ENCODE results near the gene PRKAR2B.

The PRKAR2B gene

DNA sequence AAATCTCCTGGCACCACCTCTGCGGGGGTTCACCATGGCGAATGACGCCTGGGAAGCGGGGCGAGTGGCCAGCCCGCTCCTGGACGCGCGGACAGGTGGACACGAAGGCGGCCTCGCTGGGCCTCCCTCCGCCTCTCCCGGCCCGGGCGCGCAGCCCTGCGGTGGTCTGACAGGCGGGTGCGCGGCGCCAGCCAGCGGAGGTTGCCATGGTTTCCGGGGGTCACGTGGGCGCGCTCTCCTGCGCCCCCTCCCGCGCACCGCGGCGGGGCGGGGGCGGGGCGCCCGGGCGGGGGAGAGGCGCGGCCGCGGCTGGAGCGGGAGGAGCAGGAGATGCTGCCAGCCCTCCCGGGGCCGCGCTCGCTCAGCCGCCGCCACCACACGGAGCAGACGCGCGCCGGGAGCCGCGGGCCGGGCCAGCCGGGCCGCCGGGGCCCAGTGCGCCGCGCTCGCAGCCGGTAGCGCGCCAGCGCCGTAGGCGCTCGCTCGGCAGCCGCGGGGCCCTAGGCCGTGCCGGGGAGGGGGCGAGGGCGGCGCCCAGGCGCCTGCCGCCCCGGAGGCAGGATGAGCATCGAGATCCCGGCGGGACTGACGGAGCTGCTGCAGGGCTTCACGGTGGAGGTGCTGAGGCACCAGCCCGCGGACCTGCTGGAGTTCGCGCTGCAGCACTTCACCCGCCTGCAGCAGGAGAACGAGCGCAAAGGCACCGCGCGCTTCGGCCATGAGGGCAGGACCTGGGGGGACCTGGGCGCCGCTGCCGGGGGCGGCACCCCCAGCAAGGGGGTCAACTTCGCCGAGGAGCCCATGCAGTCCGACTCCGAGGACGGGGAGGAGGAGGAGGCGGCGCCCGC is at the start of gene PRKAR2B:
Gene PRKAR2B, plus strand, starts transcription at position 359 of the 848 bp plus-strand sequence. Its CDS starts 203 bp downstream, at position 562.
- peak; percentile 59 for DNase-seq

GRCh38 chr7:106994833-106995232 is 49.7 kb upstream of the PRKAR2B start:
- DNase-seq: no peak

DNA sequence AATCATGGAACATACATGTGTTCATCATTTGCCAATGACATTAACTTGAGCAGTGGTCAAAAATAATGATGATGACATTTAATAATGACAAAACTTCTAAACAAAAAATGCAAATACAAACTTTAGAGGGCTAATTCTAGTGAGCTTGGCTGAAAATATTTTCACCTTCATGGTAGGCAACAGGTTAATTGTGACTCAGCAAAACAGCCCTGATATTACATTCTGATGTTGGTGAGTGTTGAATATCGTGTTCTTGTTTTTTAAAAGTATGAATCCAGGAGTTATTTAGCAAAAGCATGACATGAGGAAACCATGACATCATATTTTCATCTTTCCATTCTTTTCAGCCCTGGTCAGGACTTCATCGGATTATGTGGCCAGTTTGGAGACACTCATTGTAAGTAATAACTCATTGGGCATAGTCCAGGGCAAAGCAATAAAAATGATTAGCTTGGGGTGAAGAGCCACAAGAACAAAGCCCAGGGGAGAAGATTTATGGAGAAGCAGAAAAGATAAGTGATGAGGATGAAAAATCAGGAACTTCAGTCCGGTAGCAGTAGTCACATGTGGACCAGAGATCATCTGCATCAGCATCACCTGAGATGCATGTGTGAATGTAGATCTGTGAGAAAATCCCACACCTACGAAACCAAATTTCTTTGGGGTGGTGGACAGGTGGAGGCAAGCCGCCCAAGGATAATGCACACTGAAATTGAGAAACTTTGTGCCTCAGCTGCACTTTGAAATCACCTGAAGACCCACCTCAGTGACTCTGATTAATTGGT is 46.8 kb upstream of the PRKAR2B start:
- DNase-seq: no peak

DNA sequence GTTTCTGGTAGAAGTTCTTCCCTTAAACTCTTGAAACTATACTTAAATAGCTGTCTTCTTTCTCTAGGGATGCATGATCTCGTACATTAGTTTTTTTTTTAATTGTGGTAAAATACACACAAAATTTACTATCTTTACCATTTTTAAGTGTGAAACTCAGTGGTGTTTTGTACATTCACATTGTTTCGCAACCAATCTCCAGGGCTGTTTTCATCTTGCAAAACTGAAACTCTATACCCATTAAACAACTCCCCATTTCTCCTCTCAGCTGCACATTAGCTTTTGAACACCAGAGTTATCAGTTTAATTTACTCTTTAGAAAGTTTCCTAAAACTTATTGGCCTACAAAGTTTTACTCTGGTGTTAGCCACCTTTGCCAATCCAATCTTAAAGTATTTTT is 45.5 kb upstream of the PRKAR2B start:
- DNase-seq: no peak

DNA sequence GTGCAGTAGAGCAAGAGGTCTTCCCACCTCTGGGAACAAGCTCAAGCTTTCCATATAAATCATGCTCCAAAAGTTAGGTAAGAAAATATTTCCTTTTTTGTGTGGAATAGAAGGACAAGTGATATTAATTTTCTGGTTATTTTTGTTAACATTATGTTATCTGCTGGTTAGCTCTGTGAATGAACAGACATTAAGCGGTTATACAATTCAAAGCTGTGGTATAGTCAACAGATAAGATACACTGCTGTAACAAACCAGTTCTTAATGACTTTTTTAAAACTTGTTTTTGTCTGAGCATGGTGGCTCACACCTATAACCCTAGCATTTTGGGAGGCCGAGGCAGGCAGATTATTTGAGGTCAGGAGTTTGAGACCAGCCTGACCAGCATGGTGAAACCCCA is 43.0 kb upstream of the PRKAR2B start:
- no peak for DNase-seq

- no peak for DNase-seq
These were observed 42.4 kb upstream of the PRKAR2B start for GRCh38 chr7:107002126-107002525.

DNA sequence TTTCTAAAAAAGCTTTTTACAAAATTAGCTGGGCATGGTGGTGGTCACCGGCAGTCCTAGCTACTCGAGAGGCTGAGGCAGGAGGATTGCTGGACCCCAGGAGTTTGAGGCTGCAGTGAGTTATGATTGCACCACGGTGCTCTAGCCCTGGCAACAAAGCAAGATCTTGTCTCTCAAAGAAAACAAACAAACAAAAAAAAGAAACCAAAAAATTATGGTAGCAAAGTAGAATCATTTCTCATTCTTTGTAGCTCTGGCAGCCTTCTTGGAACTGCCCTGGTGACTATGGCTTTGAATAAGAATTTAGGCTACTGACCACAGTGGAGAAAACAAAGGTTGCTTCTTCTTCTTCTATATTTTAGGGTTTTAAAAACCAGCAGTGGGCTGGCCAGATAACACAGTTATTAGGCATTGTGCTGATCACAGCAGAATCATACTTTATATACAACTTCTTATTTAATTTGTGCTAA is 41.9 kb upstream of the PRKAR2B start:
- no peak for DNase-seq

DNA sequence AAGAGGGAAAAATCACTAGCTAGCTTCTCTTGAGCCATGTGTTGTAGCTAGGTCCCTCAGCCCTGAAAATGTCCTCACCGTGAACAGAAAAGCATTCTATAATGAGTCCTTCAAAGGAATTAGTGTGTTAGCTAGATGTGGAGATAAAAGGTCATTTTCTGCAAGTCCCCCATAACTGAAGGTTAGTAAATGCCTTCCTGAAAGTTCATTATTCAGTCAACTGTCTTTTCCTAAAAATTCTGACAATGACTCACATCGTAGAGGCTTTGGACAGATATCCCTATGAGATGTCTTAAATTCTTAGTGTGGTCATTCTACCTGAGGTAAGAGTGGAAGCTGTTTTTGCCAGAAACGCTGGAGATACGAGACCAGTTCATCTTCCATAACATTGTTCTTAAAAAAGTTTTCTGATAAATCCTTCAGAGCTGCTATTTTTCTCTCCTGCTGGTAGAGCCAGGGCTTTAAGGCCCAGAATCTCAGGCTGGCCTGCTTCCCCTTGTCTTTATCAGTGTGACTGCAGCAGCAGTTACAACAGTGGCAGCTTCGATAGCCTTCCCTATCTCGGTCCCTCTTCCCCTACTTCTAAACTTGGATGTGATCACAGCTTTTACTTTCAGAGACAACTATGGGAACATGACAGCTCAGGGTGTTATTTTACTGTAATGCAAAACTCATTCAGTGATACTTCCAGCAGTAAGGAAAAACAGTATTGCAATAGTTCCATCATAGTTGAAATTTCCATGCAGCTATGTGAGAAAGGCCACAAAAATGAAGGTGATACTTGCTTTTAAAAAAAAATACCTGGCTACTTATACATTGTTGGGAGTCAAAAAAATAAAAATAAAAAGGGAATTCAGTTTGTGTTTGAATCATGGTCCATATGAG is 37.3 kb upstream of the PRKAR2B start:
- DNase-seq: no peak

GRCh38 chr7:107007892-107008287 is 36.6 kb upstream of the PRKAR2B start:
- no peak for DNase-seq

GRCh38 chr7:107009846-107010203 is 34.7 kb upstream of the PRKAR2B start:
- DNase-seq: no peak

DNA sequence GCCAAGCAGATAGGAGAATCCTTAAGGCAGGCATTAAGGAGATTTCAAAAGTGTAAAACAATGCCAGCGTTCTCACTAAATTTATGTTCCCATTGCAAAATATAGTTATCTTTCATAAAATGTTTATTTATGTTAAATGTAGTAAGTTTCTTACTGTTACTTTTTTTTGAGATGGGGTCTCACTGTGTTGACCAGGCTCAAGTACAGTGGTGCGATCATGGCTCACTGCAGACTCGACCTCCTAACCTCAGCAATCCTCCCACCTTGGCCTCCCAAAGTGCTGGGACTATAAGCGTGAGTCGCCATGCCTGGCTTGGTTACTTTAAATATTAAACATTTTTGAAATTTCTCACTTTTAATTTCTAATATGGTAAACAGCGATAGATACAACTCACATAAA is 31.8 kb upstream of the PRKAR2B start:
- DNase-seq: no peak

- DNase-seq: no peak
These were observed 30.0 kb upstream of the PRKAR2B start for GRCh38 chr7:107014387-107015023.

DNA sequence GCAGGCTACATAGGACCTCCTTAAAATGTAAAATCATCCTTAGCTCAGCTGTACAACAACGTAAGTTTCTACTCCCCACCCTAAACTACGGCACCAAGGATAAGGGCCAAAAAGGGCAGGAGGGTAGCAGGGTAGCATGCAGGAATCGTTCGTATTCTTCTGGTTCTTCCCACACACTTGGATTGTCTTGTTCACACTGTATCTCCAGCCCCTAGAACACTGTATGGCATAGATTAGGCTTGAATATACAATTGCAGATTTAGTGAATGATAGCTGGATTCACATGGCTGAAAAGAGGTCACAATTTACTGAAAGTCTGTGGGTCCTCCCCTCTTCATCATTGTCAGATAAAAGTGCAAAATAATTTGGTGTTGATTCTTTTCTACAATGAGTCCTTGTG is 28.2 kb upstream of the PRKAR2B start:
- DNase-seq: no peak

GRCh38 chr7:107017965-107018719 is 26.4 kb upstream of the PRKAR2B start:
- no peak for DNase-seq

DNA sequence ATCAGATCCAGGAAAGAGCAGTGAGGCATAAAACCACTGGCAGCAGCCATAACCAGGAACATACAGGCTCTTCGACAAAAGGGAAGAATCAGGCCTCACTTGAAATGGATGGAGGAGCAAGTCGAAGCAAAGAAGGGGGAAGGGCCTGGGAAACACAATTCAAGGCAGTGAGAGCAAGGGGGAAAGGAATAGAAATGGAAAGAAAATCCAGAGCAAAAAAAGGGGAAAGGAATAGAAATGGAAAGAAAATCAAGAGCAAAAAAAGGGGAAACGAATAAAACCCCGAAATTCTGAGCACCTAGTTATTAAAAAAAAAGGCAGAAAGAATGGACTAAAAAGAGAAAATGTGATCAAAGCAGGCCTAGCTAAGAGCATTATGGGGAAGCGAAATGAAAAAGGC is 24.1 kb upstream of the PRKAR2B start:
- DNase-seq: no peak

DNA sequence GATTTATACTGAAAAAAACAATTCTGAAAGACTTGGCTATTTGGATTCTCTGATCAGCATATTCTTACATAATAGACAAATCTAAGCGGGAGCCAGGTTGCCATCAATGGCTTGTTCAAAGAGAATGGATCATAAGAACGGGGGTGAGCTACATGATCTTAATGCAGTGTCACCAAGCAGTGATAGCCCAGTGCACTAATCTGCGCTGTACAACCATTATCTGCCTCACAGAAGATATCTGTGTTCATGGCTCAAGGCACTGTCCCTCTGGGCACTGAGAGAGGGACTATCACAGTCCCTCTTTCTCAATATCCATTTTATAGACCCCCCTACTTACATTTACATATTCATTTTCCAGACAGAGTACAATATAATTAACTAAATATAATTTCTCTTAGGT is 22.9 kb upstream of the PRKAR2B start:
- no peak for DNase-seq

GRCh38 chr7:107023522-107024151 is 20.9 kb upstream of the PRKAR2B start:
- DNase-seq: no peak

DNA sequence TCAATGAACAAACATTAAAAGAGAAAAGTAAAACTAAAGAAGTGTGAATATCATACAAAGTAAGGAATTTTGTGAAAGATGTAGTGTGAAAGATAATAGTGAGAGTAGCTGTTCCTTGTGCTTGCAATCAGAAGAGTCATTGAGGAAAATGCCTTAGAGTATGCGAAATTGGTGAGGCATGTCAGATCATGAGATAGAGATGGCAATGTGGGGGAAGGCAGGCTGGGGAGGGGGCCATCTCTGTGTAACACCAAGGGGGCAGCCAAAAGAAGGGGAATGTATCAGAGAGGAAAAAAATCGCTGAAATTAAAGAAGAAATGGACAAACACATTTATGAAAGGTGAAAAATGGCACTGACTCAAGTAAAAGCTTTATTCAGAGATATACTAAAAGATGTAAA is 19.6 kb upstream of the PRKAR2B start:
- DNase-seq: no peak

DNA sequence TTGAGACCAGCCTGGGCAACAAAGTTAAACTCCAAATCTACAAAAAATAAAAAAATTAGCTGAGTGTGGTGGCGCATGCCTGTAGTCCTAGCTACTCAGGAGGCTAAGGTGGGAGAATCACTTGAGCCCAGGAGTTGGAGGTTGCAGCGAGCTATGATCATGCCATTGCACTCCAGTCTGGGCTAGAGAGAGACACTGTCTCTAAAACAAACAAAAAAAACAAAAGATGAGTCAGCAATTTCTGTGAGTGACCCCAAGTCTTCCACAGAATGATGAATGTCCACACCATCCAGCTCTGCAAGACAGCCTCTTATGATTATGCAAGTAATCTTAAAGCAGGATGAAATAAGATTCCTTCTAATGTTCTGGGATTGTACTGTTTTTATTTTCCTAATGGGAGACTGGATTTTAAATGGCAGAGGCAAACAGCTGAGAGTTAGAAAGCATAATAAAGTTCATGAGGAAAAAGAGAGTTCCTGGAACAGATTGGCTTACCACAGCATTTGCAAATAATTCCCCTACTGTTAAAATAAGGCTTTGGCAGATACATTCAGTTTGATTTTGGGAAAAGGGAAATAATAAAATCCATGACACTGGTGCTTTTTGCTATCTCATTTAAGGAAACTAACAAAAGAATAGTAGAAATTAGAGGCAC is 18.9 kb upstream of the PRKAR2B start:
- DNase-seq: no peak

GRCh38 chr7:107026166-107026565 is 18.3 kb upstream of the PRKAR2B start:
- DNase-seq: no peak

DNA sequence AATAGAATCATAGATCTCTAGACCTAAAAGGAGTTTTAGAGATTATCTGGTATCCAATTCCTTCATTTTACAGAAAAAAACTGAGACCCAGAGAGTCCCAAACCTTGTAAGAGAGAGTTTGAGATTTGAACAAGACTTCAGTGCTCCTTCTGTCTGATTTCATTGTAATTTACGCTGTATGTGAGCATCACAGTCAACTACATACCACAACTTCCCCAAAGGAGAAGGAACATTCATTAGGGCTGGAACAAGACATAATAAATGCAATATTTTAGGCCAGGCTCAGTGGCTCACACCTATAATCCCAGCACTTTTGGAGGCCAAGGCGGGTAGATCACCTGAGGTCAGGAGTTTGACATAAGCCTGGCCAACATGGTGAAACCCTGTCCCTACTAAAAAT is 17.3 kb upstream of the PRKAR2B start:
- no peak for DNase-seq

All from NCI-H1694 (cell line).